Activated CD4-positive, CD25-positive, alpha-beta regulatory T cell treated with anti-CD3 and anti-CD28 coated beads, Interleukin-2, amount 50 U/mL, for 16 hours (primary cell): ENCODE measurements around the gene PKN1.
"Not testable (repeated sequence)": the region's sequence is repeated elsewhere in the genome, so short reads cannot be mapped to it uniquely, and the experiment has no call there.

Experiments
- DNase-seq: peaks from one replicate; pipeline ENCODE4 v3.0.0-alpha.2; 2020; ENCODE audit warnings: low read depth, low spot score

Gene PKN1

GRCh38 chr19:14430712-14431111, 2.4 kb upstream of the PKN1 start:
- no peak for DNase-seq

- DNase-seq, result no peak
Measured at GRCh38 chr19:14433554-14434501, 722 bp downstream of the PKN1 start.

- DNase-seq, result no peak
Measured at GRCh38 chr19:14434543-14435319, 1.6 kb downstream of the PKN1 start.

GRCh38 chr19:14435320-14436050, 2.4 kb downstream of the PKN1 start:
- DNase-seq, result no peak

- no peak for DNase-seq
Measured at GRCh38 chr19:14437578-14438140, 4.6 kb downstream of the PKN1 start.

- no peak for DNase-seq
Measured at GRCh38 chr19:14439014-14439413, 5.9 kb downstream of the PKN1 start.

- peak; percentile 57 for DNase-seq
Measured at GRCh38 chr19:14440049-14440448, 6.9 kb downstream of the PKN1 start.

- DNase-seq, result no peak
Measured at GRCh38 chr19:14441041-14441938, 8.2 kb downstream of the PKN1 start.

GRCh38 chr19:14442891-14443631, 10.0 kb downstream of the PKN1 start:
- DNase-seq, result no peak

- no peak for DNase-seq
Measured at GRCh38 chr19:14443632-14444216, 10.6 kb downstream of the PKN1 start.

- DNase-seq, result no peak
Measured at GRCh38 chr19:14446336-14447036, 13.4 kb downstream of the PKN1 start.

- DNase-seq, result no peak
Measured at GRCh38 chr19:14449321-14449720, 16.2 kb downstream of the PKN1 start.

GRCh38 chr19:14450168-14450874, 17.2 kb downstream of the PKN1 start:
- no peak for DNase-seq

GRCh38 chr19:14450876-14451275, 17.8 kb downstream of the PKN1 start:
- DNase-seq, result no peak

- not testable (repeated sequence) for DNase-seq
Measured at GRCh38 chr19:14452303-14452702, 19.2 kb downstream of the PKN1 start.

GRCh38 chr19:14459703-14460102, 26.6 kb downstream of the PKN1 start:
- no peak for DNase-seq

GRCh38 chr19:14460935-14461334, 27.8 kb downstream of the PKN1 start:
- no peak for DNase-seq

GRCh38 chr19:14462401-14462800, 29.3 kb downstream of the PKN1 start:
- not testable (repeated sequence) for DNase-seq
